GM12873 (cell line): ENCODE data around the gene PLCB4.

Experiments
- TF ChIP-seq, protein P1 (sequence below): IDR thresholded peaks from 2 replicates; pipeline ENCODE4 v1.5.1; 2012; ENCODE audit warnings: low read depth, mild to moderate bottlenecking, moderate library complexity, low read length, control low read depth; ENCODE audit not compliant: insufficient read depth; ENCODE audit errors: missing control alignments

The PLCB4 gene

DNA sequence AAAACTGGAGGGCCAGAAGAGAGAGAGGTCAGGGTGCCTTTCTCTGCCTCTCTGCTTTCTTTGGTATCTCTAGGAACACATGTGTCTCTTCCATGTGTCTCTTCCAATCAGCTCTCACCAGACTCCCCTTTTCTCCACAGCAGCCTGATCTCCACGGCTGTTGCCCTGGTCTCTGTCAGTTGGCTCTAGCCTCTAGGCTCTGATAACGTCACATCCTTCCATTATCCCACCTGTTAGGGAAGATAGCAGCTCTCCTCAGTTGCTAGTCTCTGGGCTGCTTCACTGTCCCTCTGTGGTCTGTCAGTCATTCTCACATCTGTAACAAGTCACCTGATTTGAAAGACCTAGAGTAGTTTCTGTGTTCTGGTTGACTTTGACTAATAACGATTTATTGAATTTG, 80.2 kb downstream of the PLCB4 start:
- TF ChIP-seq, protein P1, sequence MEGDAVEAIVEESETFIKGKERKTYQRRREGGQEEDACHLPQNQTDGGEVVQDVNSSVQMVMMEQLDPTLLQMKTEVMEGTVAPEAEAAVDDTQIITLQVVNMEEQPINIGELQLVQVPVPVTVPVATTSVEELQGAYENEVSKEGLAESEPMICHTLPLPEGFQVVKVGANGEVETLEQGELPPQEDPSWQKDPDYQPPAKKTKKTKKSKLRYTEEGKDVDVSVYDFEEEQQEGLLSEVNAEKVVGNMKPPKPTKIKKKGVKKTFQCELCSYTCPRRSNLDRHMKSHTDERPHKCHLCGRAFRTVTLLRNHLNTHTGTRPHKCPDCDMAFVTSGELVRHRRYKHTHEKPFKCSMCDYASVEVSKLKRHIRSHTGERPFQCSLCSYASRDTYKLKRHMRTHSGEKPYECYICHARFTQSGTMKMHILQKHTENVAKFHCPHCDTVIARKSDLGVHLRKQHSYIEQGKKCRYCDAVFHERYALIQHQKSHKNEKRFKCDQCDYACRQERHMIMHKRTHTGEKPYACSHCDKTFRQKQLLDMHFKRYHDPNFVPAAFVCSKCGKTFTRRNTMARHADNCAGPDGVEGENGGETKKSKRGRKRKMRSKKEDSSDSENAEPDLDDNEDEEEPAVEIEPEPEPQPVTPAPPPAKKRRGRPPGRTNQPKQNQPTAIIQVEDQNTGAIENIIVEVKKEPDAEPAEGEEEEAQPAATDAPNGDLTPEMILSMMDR, result no peak

DNA sequence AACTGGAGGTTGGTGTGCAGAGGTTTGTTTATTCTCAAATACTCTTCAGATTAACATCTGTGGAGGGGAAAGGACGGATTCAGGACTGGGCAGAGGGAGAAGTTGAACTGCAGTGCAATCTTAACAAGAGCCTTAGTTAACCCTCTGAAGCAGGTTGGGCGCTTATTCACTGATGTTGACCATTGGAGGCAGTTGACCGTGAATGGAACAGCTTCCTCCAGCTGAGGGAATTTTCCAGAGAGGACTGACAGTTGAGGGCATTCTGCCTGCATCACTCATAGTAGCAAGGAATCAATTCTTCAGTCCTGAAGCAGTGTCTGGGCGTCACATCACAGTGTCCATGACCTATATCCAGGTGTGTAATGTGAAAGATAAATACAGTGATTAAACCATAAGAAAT, 80.9 kb downstream of the PLCB4 start:
- TF ChIP-seq, protein P1, result no peak

DNA sequence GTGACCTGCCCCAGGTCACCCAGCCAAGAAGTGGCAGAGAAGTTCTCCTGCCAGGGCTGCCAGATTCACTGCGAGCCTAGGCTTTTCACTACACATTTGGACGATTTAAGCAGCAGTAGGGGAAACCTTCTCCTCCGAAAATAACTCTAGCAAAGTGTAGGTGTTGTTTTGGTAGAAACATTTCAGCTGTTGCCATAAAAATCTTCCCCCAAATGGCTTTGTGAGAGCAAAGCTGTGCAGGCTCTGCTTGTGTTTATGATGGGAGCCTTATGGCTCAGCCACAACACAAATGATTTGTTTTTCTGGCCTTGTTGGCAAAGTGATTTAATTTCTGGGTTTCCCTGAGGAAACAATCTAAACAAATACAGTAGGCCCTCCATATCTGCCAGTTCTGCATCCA, 81.8 kb downstream of the PLCB4 start:
- TF ChIP-seq, protein P1, result no peak

DNA sequence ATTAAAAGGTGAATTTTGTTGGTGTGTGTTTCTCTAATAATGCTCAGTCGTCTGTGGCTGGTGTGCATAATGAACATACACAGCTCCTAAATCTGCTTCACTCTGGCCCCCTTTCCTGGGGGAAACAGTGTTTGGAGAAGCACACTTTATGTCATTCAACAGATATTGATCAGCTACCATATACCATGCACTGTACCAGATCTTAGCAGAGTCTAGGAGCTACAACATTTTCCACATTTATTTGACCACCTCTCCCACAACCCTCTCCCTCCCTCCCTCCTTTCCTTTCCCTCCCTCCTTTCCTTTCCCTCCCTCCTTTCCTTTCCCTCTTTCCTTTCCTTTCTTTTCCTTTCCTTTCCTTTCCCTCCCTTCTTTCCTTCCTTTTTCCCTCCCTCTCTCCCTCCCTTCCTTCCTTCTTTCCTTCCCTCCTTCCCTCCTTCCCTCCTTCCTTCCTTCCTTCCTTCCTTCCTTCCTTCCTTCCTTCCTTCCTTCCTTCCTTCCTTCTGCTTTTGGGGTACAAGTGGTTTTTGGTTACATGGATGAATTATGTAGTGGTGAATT, 85.7 kb downstream of the PLCB4 start:
- TF ChIP-seq, protein P1, result no peak

DNA sequence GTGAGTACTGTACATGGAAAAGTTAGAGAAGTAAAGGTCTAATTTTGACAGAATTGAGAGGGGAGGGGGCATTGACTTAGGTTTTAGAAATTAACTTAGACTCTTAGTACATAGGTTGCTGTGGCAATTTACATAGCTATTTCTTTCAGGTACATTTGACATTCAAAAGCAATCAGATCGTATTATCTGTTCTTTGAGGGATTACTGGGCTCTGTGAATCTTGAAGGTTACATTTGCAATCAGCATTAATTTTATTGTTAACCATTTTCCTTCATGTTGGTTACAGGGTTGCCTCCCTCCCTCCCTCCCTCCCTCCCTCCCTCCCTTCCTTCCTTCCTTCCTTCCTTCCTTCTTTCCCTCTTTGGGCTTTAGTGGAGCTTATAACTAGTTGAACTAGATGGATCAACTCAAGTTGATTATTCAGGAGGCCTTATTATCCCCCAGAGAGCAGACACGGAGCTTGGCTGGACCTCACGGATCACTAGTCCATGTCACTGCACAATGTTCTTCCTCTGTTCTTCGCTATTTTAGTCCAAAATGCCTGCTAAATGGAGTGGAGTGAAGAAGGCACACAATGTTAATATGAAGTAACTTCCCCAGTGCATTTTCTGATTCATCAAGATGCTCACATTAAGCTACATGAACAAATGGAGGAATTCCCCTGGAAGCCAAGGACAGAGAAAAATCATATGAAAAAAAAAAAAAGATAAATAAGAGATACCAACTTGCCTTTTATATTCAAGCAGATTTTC, 87.8 kb downstream of the PLCB4 start:
- TF ChIP-seq, protein P1, result no peak

DNA sequence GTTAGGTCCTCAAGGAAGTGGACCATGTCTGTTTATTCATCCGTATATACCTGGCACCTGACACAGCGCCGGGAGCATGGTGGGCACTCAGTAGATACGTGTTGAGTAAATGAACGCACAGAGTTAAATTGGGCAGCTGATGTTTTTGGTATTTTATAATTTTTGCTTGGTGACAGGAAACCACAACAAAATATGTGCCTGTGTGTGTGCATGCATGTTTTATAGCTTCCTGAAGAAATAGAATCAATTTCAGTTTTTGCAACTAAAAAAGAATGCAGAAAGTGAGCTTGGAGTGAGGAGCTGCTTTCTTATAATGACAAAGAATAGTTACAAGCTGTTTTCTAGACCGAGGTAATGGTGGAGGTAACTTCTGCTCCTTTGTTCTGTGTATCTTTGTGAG, 91.4 kb downstream of the PLCB4 start:
- TF ChIP-seq, protein P1, result no peak

DNA sequence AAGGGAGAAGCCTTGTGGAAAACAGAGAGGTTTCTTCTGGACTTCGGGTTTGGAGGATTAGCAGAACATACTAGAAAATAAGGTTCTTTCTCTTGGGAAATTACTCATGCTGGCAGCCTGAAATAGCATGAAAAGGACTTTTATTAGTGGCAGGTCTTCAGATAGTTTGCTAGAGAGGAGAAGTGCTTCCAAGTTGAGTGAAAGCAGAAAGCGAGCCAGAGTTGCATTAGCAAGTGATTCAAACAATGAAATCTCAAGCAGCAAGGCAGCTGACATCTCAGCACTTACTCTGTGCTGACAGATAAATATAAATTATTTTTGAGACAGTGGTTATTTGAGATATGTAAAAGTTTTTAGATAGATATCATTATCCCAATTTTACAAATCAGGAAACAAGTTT, 91.9 kb downstream of the PLCB4 start:
- TF ChIP-seq, protein P1, result no peak
